SK-N-SH treated with all-trans-retinoic acid at 6 μM for 48 hours (cell line): ENCODE results near the gene KDM4C.
"Not testable (repeated sequence)": the region's sequence is repeated elsewhere in the genome, so short reads cannot be mapped to it uniquely, and the experiment has no call there.

Experiments
- ATAC-seq: fragments of 200-7000 bp; cut with Tn5 transposase; 3 replicates; pipeline ENCODE4 v1.9.1; 2020; ENCODE audit warnings: mild to moderate bottlenecking, moderate library complexity
- ARNTL ChIP-seq: fragments of 450-650 bp; formaldehyde crosslinking; IDR thresholded peaks from 2 replicates; pipeline ENCODE4 v1.5.0; 2020; ENCODE audit warnings: low read depth, mild to moderate bottlenecking, moderate library complexity, borderline replicate concordance
- BACH2 ChIP-seq: fragments of 250-450 bp; sonication (Bioruptor Pico); IDR thresholded peaks from 2 replicates; pipeline ENCODE4 v1.9.0; 2021; ENCODE audit warnings: mild to moderate bottlenecking, borderline replicate concordance
- CSDC2 ChIP-seq: fragments of 250-450 bp; sonication (Bioruptor Pico); IDR thresholded peaks from 2 replicates; pipeline ENCODE4 v1.5.0; 2020; ENCODE audit warnings: mild to moderate bottlenecking, moderate library complexity
- ESRRG ChIP-seq: fragments of 250-450 bp; sonication (Bioruptor Pico); IDR thresholded peaks from 2 replicates; pipeline ENCODE4 v1.6.1; 2021; ENCODE audit warnings: mild to moderate bottlenecking
- GLIS3 ChIP-seq: fragments of 250-450 bp; sonication (Bioruptor Pico); IDR thresholded peaks from 2 replicates; pipeline ENCODE4 v1.5.0; 2020; ENCODE audit warnings: mild to moderate bottlenecking, moderate library complexity
- ISL1 ChIP-seq: fragments of 250-450 bp; sonication (Bioruptor Pico); IDR thresholded peaks from 2 replicates; pipeline ENCODE4 v2.1.2; 2022; ENCODE audit warnings: mild to moderate bottlenecking, moderate library complexity
- OSR1 ChIP-seq: fragments of 250-450 bp; sonication (Bioruptor Pico); IDR thresholded peaks from 2 replicates; pipeline ENCODE4 v1.8.0; 2022; ENCODE audit warnings: moderate library complexity, mild to moderate bottlenecking, inconsistent platforms
- PPARA ChIP-seq: fragments of 250-450 bp; sonication (Bioruptor Pico); IDR thresholded peaks from 2 replicates; pipeline ENCODE4 v1.5.0; 2020; ENCODE audit warnings: mild to moderate bottlenecking, borderline replicate concordance
- RARB ChIP-seq: fragments of 250-450 bp; sonication (Bioruptor Pico); IDR thresholded peaks from 2 replicates; pipeline ENCODE4 v1.8.0; 2021; ENCODE audit warnings: mild to moderate bottlenecking, moderate library complexity
- SNAI2 ChIP-seq: fragments of 250-450 bp; sonication (Bioruptor Pico); IDR thresholded peaks from 2 replicates; pipeline ENCODE4 v1.5.0; 2020; ENCODE audit warnings: mild to moderate bottlenecking, moderate library complexity
- TCF4 ChIP-seq: fragments of 250-450 bp; sonication (Bioruptor Pico); IDR thresholded peaks from 2 replicates; pipeline ENCODE4 v1.8.0; 2021; ENCODE audit warnings: mild to moderate bottlenecking, moderate library complexity, borderline replicate concordance
- TOX ChIP-seq: fragments of 250-450 bp; sonication (Bioruptor Pico); IDR thresholded peaks from 2 replicates; pipeline ENCODE4 v1.8.0; 2021; ENCODE audit warnings: mild to moderate bottlenecking, moderate library complexity, borderline replicate concordance
- ZC3H10 ChIP-seq: fragments of 250-450 bp; sonication (Bioruptor Pico); IDR thresholded peaks from 2 replicates; pipeline ENCODE4 v1.5.1; 2021; ENCODE audit warnings: mild to moderate bottlenecking, moderate library complexity
- ZFP3 ChIP-seq: fragments of 250-450 bp; sonication (Bioruptor Pico); IDR thresholded peaks from 2 replicates; pipeline ENCODE4 v1.5.0; 2020; ENCODE audit warnings: mild to moderate bottlenecking, moderate library complexity
- ZFP30 ChIP-seq: fragments of 450-650 bp; formaldehyde crosslinking; IDR thresholded peaks from 2 replicates; pipeline ENCODE4 v1.5.0; 2022; ENCODE audit warnings: mild to moderate bottlenecking, moderate library complexity
- ZNF565 ChIP-seq: fragments of 450-650 bp; formaldehyde crosslinking; conservative IDR thresholded peaks from 2 replicates; pipeline ENCODE4 v1.5.0; 2020; ENCODE audit warnings: low read depth, mild to moderate bottlenecking, moderate library complexity
- ZNF70 ChIP-seq: fragments of 450-650 bp; formaldehyde crosslinking; IDR thresholded peaks from 2 replicates; pipeline ENCODE4 v1.5.0; 2020; ENCODE audit warnings: mild to moderate bottlenecking, moderate library complexity
- ZNF8 ChIP-seq: fragments of 450-650 bp; formaldehyde crosslinking; IDR thresholded peaks from 2 replicates; pipeline ENCODE4 v1.5.0; 2020; ENCODE audit warnings: mild to moderate bottlenecking, moderate library complexity
- TF ChIP-seq, protein P1 (sequence below): fragments of 250-450 bp; sonication (Bioruptor Pico); IDR thresholded peaks from 2 replicates; pipeline ENCODE4 v1.5.0; 2020; ENCODE audit warnings: mild to moderate bottlenecking, moderate library complexity
- TF ChIP-seq, protein P2 (sequence below): fragments of 250-450 bp; sonication (Bioruptor Pico); IDR thresholded peaks from 2 replicates; pipeline ENCODE4 v1.5.1; 2020; ENCODE audit warnings: low read depth, mild to moderate bottlenecking, moderate library complexity
- TF ChIP-seq, protein P3 (sequence below): fragments of 250-450 bp; sonication (Bioruptor Pico); IDR thresholded peaks from 2 replicates; pipeline ENCODE4 v1.8.0; 2021; ENCODE audit warnings: low read depth, mild to moderate bottlenecking, moderate library complexity, borderline replicate concordance
- TF ChIP-seq, protein P4 (sequence below): fragments of 250-450 bp; sonication (Bioruptor Pico); IDR thresholded peaks from 2 replicates; pipeline ENCODE4 v1.8.0; 2020; ENCODE audit warnings: mild to moderate bottlenecking, moderate library complexity, borderline replicate concordance

The KDM4C gene

DNA sequence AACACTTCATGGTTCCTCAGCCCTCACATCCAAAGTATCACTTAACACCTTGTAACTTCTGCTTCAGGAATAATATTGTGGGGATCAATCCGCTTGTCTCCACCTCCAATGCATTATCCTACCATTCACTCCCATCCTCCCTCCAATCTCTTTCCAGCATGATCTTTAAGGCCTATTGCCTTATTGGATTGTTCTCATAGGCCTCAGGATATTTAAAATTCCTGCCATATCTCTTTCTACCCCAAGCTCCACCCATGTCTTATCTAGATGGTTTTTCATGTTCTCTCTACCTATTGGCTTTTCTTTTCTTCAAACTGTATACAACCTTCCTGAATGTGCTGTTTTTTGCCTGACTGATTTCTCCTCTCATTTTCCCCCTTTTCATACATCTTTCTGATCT is 7.2 kb downstream of the KDM4C start:
- ATAC-seq: no peak
- TF ChIP-seq ZNF565 (CRISPR knock-in tag) (no peak), ISL1 (CRISPR knock-in tag) (no peak), RARB (no peak), ESRRG (CRISPR knock-in tag) (no peak), TOX (CRISPR knock-in tag) (no peak)
- TF ChIP-seq, protein P1, sequence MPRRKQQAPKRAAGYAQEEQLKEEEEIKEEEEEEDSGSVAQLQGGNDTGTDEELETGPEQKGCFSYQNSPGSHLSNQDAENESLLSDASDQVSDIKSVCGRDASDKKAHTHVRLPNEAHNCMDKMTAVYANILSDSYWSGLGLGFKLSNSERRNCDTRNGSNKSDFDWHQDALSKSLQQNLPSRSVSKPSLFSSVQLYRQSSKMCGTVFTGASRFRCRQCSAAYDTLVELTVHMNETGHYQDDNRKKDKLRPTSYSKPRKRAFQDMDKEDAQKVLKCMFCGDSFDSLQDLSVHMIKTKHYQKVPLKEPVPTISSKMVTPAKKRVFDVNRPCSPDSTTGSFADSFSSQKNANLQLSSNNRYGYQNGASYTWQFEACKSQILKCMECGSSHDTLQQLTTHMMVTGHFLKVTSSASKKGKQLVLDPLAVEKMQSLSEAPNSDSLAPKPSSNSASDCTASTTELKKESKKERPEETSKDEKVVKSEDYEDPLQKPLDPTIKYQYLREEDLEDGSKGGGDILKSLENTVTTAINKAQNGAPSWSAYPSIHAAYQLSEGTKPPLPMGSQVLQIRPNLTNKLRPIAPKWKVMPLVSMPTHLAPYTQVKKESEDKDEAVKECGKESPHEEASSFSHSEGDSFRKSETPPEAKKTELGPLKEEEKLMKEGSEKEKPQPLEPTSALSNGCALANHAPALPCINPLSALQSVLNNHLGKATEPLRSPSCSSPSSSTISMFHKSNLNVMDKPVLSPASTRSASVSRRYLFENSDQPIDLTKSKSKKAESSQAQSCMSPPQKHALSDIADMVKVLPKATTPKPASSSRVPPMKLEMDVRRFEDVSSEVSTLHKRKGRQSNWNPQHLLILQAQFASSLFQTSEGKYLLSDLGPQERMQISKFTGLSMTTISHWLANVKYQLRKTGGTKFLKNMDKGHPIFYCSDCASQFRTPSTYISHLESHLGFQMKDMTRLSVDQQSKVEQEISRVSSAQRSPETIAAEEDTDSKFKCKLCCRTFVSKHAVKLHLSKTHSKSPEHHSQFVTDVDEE (CRISPR knock-in tag): no peak
- TF ChIP-seq, all 23 proteins: peak for 0

DNA sequence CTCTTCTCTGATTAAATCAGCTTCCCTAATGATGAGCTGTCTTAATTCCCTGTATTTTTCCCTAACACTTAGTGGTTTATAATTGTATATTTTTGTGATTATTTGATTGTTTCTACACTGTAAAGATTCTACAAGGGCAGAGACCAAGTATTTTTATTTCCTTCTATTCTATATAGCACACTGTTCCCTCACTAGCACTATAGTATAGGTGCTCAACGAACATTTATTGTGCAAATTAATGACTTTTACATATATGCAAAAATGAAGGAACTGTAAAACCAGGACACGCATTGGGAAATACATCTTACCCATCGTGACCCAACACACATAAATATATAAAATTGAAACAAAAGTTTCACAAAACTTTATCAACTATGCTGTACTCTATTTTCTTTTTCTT is 7.6 kb downstream of the KDM4C start:
- TF ChIP-seq ZC3H10 (no peak), GLIS3 (no peak), ARNTL (CRISPR knock-in tag) (no peak), PPARA (CRISPR knock-in tag) (no peak), SNAI2 (CRISPR knock-in tag) (no peak), ISL1 (CRISPR knock-in tag) (no peak), CSDC2 (CRISPR knock-in tag) (no peak), OSR1 (CRISPR knock-in tag) (no peak), BACH2 (no peak)
- TF ChIP-seq, protein P2, sequence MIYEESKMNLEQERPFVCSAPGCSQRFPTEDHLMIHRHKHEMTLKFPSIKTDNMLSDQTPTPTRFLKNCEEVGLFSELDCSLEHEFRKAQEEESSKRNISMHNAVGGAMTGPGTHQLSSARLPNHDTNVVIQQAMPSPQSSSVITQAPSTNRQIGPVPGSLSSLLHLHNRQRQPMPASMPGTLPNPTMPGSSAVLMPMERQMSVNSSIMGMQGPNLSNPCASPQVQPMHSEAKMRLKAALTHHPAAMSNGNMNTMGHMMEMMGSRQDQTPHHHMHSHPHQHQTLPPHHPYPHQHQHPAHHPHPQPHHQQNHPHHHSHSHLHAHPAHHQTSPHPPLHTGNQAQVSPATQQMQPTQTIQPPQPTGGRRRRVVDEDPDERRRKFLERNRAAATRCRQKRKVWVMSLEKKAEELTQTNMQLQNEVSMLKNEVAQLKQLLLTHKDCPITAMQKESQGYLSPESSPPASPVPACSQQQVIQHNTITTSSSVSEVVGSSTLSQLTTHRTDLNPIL (CRISPR knock-in tag): no peak
- TF ChIP-seq, protein P3, sequence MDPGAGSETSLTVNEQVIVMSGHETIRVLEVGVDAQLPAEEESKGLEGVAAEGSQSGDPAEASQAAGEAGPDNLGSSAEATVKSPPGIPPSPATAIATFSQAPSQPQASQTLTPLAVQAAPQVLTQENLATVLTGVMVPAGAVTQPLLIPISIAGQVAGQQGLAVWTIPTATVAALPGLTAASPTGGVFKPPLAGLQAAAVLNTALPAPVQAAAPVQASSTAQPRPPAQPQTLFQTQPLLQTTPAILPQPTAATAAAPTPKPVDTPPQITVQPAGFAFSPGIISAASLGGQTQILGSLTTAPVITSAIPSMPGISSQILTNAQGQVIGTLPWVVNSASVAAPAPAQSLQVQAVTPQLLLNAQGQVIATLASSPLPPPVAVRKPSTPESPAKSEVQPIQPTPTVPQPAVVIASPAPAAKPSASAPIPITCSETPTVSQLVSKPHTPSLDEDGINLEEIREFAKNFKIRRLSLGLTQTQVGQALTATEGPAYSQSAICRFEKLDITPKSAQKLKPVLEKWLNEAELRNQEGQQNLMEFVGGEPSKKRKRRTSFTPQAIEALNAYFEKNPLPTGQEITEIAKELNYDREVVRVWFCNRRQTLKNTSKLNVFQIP (CRISPR knock-in tag): no peak
- ATAC-seq: no peak

DNA sequence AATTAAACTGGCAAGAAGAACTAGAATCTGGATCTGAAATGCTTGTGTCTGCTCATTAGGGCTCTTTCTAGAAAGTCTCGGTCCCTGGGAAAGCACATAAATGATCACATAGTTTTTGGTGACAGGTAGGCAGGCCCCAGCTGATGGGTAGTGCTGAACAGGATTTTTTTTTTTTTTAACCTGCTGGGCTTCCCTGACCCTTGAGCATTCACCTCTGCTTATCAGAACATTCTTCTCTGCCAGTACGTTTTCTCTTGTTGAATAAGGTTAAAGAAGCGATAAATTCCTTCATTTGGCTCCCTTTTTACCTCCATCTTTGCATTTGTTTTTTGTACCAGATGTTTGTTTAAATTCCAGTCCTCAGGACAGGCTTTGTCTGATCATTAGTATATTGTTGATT is 8.8 kb downstream of the KDM4C start:
- no peak for ATAC-seq
- TF ChIP-seq, protein P3 (CRISPR knock-in tag): no peak
- no peak for TF ChIP-seq ZFP30 (CRISPR knock-in tag)
- TF ChIP-seq, protein P1 (CRISPR knock-in tag): no peak
- no peak for TF ChIP-seq GLIS3
- no peak for TF ChIP-seq SNAI2 (CRISPR knock-in tag)
- TF ChIP-seq ISL1 (CRISPR knock-in tag): no peak
- no peak for TF ChIP-seq ZNF565 (CRISPR knock-in tag)
- TF ChIP-seq, protein P4, sequence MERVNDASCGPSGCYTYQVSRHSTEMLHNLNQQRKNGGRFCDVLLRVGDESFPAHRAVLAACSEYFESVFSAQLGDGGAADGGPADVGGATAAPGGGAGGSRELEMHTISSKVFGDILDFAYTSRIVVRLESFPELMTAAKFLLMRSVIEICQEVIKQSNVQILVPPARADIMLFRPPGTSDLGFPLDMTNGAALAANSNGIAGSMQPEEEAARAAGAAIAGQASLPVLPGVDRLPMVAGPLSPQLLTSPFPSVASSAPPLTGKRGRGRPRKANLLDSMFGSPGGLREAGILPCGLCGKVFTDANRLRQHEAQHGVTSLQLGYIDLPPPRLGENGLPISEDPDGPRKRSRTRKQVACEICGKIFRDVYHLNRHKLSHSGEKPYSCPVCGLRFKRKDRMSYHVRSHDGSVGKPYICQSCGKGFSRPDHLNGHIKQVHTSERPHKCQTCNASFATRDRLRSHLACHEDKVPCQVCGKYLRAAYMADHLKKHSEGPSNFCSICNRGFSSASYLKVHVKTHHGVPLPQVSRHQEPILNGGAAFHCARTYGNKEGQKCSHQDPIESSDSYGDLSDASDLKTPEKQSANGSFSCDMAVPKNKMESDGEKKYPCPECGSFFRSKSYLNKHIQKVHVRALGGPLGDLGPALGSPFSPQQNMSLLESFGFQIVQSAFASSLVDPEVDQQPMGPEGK (CRISPR knock-in tag): no peak
- no peak for TF ChIP-seq BACH2
- TF ChIP-seq ZFP3 (CRISPR knock-in tag): no peak
- no peak for TF ChIP-seq PPARA (CRISPR knock-in tag)
- TF ChIP-seq TCF4 (CRISPR knock-in tag): no peak
- no peak for TF ChIP-seq OSR1 (CRISPR knock-in tag)
- no peak for TF ChIP-seq ZNF8 (CRISPR knock-in tag)
- no peak for TF ChIP-seq ZNF70 (CRISPR knock-in tag)
- no peak for TF ChIP-seq ZC3H10
- TF ChIP-seq, all 23 proteins: peak for 0

DNA sequence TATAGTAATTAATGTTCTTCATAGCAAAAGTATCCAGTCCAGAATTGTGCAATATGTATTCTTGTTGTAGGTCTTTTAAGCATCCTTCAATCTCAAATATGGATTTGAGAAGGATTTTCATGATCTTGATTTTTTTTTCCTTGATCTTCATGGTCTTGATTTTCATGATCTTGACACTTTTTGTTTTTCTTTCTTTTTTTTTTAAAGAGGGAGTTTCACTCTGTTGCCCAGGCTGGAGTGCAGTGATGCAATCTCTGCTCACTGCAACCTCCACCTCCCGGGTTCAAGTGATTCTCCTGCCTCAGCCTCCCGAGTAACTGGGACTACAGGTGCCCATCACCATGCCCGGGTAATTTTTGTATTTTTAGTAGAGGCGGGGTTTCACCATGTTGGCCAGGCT is 10.8 kb downstream of the KDM4C start:
- not testable (repeated sequence) for ATAC-seq
